Osteocyte (in vitro differentiated cells): ENCODE measurements around the gene PSD. TPM values are rescaled to one million over a fixed set of nuclear protein-coding genes. Genes with fewer than 3 reads are reported as not detected.
"Not testable (repeated sequence)": the region's sequence is repeated elsewhere in the genome, so short reads cannot be mapped to it uniquely, and the experiment has no call there.

Experiments
- DNase-seq: peaks from one replicate; pipeline ENCODE4 v3.0.0; 2021; ENCODE audit warnings: mixed read lengths; ENCODE audit not compliant: unreplicated experiment; ENCODE audit errors: extremely low spot score
- H3K27ac Mint-ChIP-seq: one replicate; pipeline ENCODE4 v1.8.0; 2021; ENCODE audit warnings: mild to moderate bottlenecking, mixed read lengths; ENCODE audit not compliant: unreplicated experiment
- H3K27me3 Mint-ChIP-seq: one replicate; pipeline ENCODE4 v1.8.0; 2021; ENCODE audit warnings: mixed read lengths; ENCODE audit not compliant: unreplicated experiment
- H3K36me3 Mint-ChIP-seq: one replicate; pipeline ENCODE4 v1.8.0; 2021; ENCODE audit warnings: mixed read lengths; ENCODE audit not compliant: unreplicated experiment
- H3K4me1 Mint-ChIP-seq: one replicate; pipeline ENCODE4 v1.8.0; 2021; ENCODE audit warnings: mixed read lengths; ENCODE audit not compliant: unreplicated experiment
- H3K4me3 Mint-ChIP-seq: one replicate; pipeline ENCODE4 v1.8.0; 2021; ENCODE audit warnings: mild to moderate bottlenecking, moderate library complexity, mixed read lengths; ENCODE audit not compliant: unreplicated experiment
- H3K9me3 Mint-ChIP-seq: one replicate; pipeline ENCODE4 v1.8.0; 2021; ENCODE audit warnings: mixed read lengths; ENCODE audit not compliant: unreplicated experiment
- total RNA-seq: library from RNA; stranded (reverse); gene quantifications from 2 replicates; pipeline ENCODE4 v1.2.1, GENCODE V29; 2021
- TF ChIP-seq, protein P1 (sequence below): fragments of 200-600 bp; sonication (generic); IDR thresholded peaks from 2 replicates; pipeline ENCODE4 v1.5.0; 2021; ENCODE audit warnings: antibody characterized with exemption, mild to moderate bottlenecking, moderate library complexity

The PSD gene
- total RNA-seq, 1 donor from 2014 or later, result 1.8 TPM

DNA sequence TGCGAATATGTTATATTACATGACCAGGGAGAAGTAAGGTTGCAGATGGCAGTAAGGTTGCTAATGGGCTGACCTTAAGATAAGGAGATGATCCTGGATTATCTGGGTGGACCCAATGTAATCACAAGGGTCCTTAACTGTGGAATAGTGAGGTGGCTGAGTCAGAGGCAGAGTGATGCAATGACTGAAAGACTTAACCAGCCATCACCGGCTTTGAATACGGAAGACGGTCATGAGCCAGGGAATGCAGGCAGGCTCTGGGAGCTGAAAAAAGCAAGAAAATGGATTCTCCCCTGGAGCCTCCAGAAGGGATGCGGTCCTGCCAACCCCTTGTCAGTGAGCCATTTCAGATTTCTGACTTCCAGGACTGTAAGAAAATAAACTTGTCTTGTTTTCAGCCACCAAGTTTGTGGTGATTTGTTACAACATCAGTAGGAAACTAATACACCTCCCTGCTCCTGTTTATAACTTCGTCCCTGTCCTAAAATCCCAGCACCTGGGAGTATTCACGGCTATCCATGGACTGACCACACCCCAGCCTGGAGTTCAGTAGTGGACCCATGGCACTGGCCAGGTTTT is 37.4 kb upstream of the PSD start:
- no peak for DNase-seq
- Mint-ChIP-seq H3K4me3 (no peak overlapping the region), H3K36me3 (no peaks in the 10 kb centered on the region), H3K27ac (no peak overlapping the region), H3K4me1 (peaks cover 10% of the 10 kb centered on the region), H3K9me3 (no peaks in the 10 kb centered on the region), H3K27me3 (peaks cover 3% of the 10 kb centered on the region)
- TF ChIP-seq, protein P1, sequence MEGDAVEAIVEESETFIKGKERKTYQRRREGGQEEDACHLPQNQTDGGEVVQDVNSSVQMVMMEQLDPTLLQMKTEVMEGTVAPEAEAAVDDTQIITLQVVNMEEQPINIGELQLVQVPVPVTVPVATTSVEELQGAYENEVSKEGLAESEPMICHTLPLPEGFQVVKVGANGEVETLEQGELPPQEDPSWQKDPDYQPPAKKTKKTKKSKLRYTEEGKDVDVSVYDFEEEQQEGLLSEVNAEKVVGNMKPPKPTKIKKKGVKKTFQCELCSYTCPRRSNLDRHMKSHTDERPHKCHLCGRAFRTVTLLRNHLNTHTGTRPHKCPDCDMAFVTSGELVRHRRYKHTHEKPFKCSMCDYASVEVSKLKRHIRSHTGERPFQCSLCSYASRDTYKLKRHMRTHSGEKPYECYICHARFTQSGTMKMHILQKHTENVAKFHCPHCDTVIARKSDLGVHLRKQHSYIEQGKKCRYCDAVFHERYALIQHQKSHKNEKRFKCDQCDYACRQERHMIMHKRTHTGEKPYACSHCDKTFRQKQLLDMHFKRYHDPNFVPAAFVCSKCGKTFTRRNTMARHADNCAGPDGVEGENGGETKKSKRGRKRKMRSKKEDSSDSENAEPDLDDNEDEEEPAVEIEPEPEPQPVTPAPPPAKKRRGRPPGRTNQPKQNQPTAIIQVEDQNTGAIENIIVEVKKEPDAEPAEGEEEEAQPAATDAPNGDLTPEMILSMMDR, result no peak

DNA sequence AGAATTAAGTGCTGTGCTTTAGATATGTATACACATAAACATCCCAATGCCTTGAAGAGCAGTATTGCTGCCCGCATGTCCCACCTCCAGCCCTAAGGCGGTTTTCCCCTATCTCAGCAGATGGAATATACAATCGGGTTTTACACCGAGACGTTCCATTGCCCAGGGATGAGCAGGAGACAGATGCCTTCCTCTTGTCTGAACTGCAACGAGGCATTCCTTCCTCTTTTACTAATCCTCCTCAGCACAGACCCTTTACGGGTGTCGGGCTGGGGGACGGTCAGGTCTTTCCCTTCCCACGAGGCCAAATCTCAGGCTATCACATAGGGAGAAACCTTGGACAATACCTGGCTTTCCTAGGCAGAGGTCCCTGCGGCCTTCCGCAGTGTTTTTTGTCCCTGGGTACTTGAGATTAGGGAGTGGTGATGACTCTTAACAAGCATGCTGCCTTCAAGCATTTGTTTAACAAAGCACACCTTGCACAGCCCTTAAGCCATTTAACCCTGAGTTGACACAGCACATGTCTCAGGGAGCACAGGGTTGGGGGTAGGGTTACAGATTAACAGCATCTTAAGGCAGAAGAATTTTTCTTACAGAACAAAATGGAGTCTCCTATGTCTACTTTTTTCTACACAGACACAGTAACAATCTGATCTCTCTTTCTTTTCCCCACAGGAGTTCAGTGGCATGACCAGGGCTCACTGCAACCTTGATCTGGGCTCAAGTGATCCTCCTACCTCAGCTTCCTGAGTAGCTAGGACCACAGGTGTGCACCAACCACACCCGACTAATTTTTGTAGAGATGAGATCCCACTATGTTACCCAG is 36.3 kb upstream of the PSD start:
- not testable (repeated sequence) for H3K4me1 Mint-ChIP-seq, DNase-seq, H3K27me3 Mint-ChIP-seq, H3K9me3 Mint-ChIP-seq, H3K36me3 Mint-ChIP-seq, H3K4me3 Mint-ChIP-seq
- H3K27ac Mint-ChIP-seq, result peak overlapping the region; percentile 7

DNA sequence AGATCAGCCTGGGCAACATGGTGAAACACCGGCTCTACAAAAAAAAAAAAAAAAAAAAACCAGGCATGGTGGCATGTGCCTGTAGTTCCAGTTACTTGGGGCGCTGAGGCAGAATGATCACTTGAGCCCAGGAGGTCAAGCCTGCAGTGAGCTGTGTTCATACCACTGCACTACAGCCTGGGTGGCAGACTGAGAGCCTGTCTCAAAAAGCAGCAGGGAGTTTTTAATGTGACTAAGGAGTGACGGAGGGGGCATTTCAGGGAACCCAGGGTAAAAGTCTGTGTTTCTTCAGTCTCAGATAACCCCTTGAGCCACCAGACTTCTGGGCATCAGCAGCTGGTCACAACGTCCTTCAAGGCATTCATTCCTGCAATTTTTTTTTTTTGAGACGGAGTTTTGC is 34.9 kb upstream of the PSD start:
- no peak overlapping the region for H3K4me3 Mint-ChIP-seq
- TF ChIP-seq, protein P1, result no peak
- no peaks in the 10 kb centered on the region for H3K36me3 Mint-ChIP-seq
- H3K27me3 Mint-ChIP-seq, result peaks cover 3% of the 10 kb centered on the region
- H3K4me1 Mint-ChIP-seq, result peaks cover 10% of the 10 kb centered on the region
- H3K27ac Mint-ChIP-seq, result no peak overlapping the region
- no peak for DNase-seq
- H3K9me3 Mint-ChIP-seq, result no peaks in the 10 kb centered on the region

DNA sequence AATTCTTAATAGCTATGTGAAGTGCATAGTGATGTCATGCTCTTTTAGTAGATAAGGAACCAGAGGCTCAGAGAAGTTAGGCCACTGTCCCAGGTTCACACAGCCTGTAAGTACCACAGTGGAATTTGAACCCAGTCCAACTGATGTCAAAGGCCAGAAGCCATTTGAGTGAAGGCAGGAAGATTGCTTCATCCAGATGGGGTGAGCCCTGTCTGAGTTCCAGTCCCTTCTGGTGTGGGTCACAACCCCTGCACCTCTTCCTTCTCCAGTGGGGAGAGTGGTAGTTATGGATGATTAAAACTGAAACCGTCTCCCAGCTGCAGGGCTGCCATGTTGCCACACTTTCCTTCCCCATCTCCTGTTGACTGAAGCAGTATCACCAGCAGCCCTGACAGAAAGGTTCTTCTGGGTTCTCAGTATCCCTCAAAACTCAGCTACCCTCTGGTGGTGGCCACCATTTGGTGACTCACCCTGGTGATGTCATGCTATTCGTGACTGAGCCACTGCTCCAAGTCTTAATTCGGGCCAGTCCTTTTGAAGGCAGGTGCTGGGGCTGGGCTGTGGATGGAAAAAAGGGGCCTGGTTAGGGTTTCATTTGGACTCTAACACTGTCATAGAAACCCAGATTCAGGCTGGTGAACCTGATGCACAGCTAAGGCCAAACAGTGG is 34.2 kb upstream of the PSD start:
- H3K27me3 Mint-ChIP-seq, result peaks cover 3% of the 10 kb centered on the region
- H3K4me3 Mint-ChIP-seq, result peak overlapping the region; percentile 0

DNA sequence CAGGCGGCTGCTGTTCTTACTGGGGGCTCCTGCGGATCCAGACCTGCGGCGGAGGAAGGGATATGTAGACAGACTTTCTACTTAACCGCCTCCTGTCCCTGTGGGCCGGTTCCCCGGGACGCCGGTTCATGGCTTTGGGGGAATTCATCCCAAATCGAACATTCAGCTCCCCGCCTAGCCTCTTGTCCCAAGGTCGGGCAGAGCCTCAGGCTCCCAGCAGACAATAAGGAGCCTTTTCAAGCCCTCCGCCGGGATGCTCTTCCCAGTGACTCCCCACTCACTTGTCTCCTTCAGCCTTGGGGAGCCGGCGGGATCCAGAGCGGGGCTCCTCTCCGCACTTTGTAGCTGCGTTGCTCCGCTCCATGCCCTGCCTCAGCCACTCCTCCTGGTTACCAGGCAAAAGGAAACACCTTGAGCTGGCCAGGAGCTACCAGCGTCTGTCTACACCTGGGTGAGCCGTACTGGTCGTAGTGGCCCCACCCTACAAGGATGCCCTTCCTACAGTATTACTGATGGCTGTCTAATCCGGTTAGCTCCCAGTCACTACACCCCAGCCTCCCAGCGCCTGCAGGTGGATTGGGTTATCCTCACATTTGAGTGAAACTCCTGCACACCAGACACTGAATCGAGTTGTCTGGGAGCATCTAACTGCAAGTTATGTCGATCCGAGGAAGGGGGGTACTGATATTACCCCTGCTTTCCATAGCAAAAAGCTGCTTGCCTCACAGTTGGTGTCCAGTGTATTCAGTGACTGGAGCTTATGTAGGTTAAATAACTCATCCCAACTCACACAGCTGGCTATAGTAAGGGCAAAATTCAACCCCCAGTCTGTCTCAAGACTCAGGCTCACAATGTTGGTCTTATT is 32.8 kb upstream of the PSD start, which contains the start of gene C10orf95:
C10orf95 (minus strand) TSS at position 439 of the 865 bp plus-strand sequence. CDS start 450 bp downstream, outside the sequence.
- Mint-ChIP-seq H3K9me3 (no peaks in the 10 kb centered on the region), H3K27ac (peak within 1 kb of the TSS; percentile 23), H3K4me1 (peaks cover 10% of the 10 kb centered on the region), H3K36me3 (no peaks in the 10 kb centered on the region), H3K27me3 (no peaks in the 10 kb centered on the region), H3K4me3 (peak within 1 kb of the TSS; percentile 72)
- DNase-seq, result no peak
- TF ChIP-seq, protein P1, result no peak

More for the DNA sequence above, 34.2 kb upstream of the PSD start:
- TF ChIP-seq, protein P1, result no peak
- peaks cover 10% of the 10 kb centered on the region for H3K4me1 Mint-ChIP-seq
- H3K27ac Mint-ChIP-seq, result no peak overlapping the region
- H3K36me3 Mint-ChIP-seq, result no peaks in the 10 kb centered on the region
- no peaks in the 10 kb centered on the region for H3K9me3 Mint-ChIP-seq
- no peak for DNase-seq
